H1 (cell line): ENCODE data around the gene TBCD. TPM values are rescaled to one million over a fixed set of nuclear protein-coding genes. Genes with fewer than 3 reads are reported as not detected.

ENCODE experiments used
- CTCF ChIA-PET: fragments of 300-600 bp; sonication (Branson Sonifier 250); formaldehyde crosslinking; loops from one replicate; lab custom pipeline; 2021; ENCODE audit not compliant: partially characterized antibody; lab: Charles Lee
- POLR2A ChIA-PET: fragments of 300-600 bp; sonication (Branson Sonifier 250); formaldehyde crosslinking; loops from one replicate; lab custom pipeline; 2021; ENCODE audit warnings: inconsistent platforms; ENCODE audit not compliant: partially characterized antibody; lab: Charles Lee
- DNase-seq, 2 experiments: peaks; one replicate each; pipeline versions ENCODE4 v3.0.0 to v3.0.0-alpha.2; 2010 to 2022; ENCODE audit warnings: low spot score in 2 of 2, low read depth in 1 of 2, mixed read lengths in 1 of 2
- FAIRE-seq: peaks from 2 replicates; lab custom pipeline; 2011; peaks lifted over from hg19 to GRCh38; lab: Jason Lieb, UNC
- H2AFZ ChIP-seq: 2 replicates; pipeline ENCODE4 v1.8.1; 2012; ENCODE audit warnings: low read length, inconsistent platforms
- H2AK5ac ChIP-seq: 2 replicates; pipeline ENCODE4 v1.6.1; 2013; ENCODE audit warnings: low read depth, low read length
- H2BK120ac ChIP-seq: replicated peaks from 2 replicates; pipeline ENCODE3; 2013; ENCODE audit warnings: low read depth, low read length, inconsistent platforms
- H2BK12ac ChIP-seq: 2 replicates; pipeline ENCODE4 v1.6.1; 2013; ENCODE audit warnings: low read depth, low read length
- H2BK15ac ChIP-seq: 2 replicates; pipeline ENCODE4 v1.6.1; 2013; ENCODE audit warnings: low read length
- H2BK20ac ChIP-seq: 2 replicates; pipeline ENCODE4 v1.6.1; 2013; ENCODE audit warnings: low read length
- H2BK5ac ChIP-seq: 2 replicates; pipeline ENCODE4 v1.6.1; 2013; ENCODE audit warnings: low read depth, low read length
- H3K14ac ChIP-seq: 2 replicates; pipeline ENCODE4 v1.6.1; 2013; ENCODE audit warnings: inconsistent platforms; ENCODE audit not compliant: insufficient read length
- H3K18ac ChIP-seq: 2 replicates; pipeline ENCODE4 v1.6.1; 2013; ENCODE audit warnings: low read length; ENCODE audit errors: extremely low read depth
- H3K23ac ChIP-seq: 2 replicates; pipeline ENCODE4 v1.6.1; 2013; ENCODE audit warnings: inconsistent platforms; ENCODE audit not compliant: insufficient read length
- H3K23me2 ChIP-seq: 2 replicates; pipeline ENCODE4 v1.6.1; 2013; ENCODE audit warnings: low read depth, low read length
- H3K27ac ChIP-seq: 2 replicates; pipeline ENCODE4 v1.6.1; 2011; ENCODE audit warnings: low read depth, low read length, inconsistent platforms
- H3K27me3 ChIP-seq, 4 experiments: replicated peaks in 1 of 4; 1 replicate in 1 of 4; 2 replicates in 3 of 4; pipeline versions ENCODE4 v1.6.1 to v1.8.1; 2011 to 2013; ENCODE audit warnings: low read length in 3 of 4, mild to moderate bottlenecking in 3 of 4, inconsistent platforms in 2 of 4, mixed read lengths in 2 of 4, moderate library complexity in 1 of 4; ENCODE audit not compliant: control insufficient read depth in 3 of 4, insufficient read depth in 3 of 4; ENCODE audit errors: extremely low read depth in 1 of 4
- H3K36me3 ChIP-seq, 4 experiments: 2 replicates each; pipeline versions ENCODE4 v1.6.1 to v1.8.1; 2011 to 2013; ENCODE audit warnings: mild to moderate bottlenecking in 4 of 4, low read length in 3 of 4, moderate library complexity in 2 of 4, control low read depth in 1 of 4, inconsistent platforms in 1 of 4; ENCODE audit not compliant: insufficient read depth in 4 of 4, control insufficient read depth in 2 of 4
- H3K4ac ChIP-seq: replicated peaks from 2 replicates; pipeline ENCODE3; 2013; ENCODE audit warnings: low read length, low read depth, mixed read lengths, inconsistent platforms; ENCODE audit not compliant: insufficient read length
- H3K4me1 ChIP-seq, 4 experiments: replicated peaks in 1 of 4; 1 replicate in 1 of 4; 2 replicates in 3 of 4; pipeline versions ENCODE4 v1.6.1 to v1.8.1; 2011 to 2013; ENCODE audit warnings: low read length in 3 of 4, inconsistent platforms in 2 of 4, mixed read lengths in 1 of 4; ENCODE audit not compliant: insufficient read depth in 4 of 4, control insufficient read depth in 3 of 4
- H3K4me2 ChIP-seq, 2 experiments: 2 replicates each; pipeline versions ENCODE4 v1.6.1 to v1.8.1; 2011 to 2013; ENCODE audit warnings: low read depth in 2 of 2, low read length in 2 of 2, control low read depth in 1 of 2, inconsistent platforms in 1 of 2, mild to moderate bottlenecking in 1 of 2; ENCODE audit not compliant: insufficient read depth in 1 of 2
- H3K4me3 ChIP-seq, 4 experiments: fragments of 200-600, 300-600 bp in 1 of 4; sonication (generic), shearing (Covaris generic), sonication (Bioruptor Twin) in 1 of 4; 2 replicates each; pipeline versions ENCODE4 v1.5.1 to v1.8.1; 2011 to 2016; ENCODE audit warnings: low read length in 4 of 4, low read depth in 3 of 4, control low read depth in 2 of 4, inconsistent platforms in 2 of 4, mild to moderate bottlenecking in 2 of 4, mixed read lengths in 1 of 4, moderate library complexity in 1 of 4; ENCODE audit not compliant: insufficient read depth in 2 of 4; ENCODE audit errors: extremely low read depth in 1 of 4
- H3K56ac ChIP-seq: replicated peaks from 2 replicates; pipeline ENCODE3; 2013; ENCODE audit warnings: low read depth, mild to moderate bottlenecking, mixed read lengths, low read length, inconsistent platforms; ENCODE audit not compliant: insufficient read length
- H3K79me1 ChIP-seq: 2 replicates; pipeline ENCODE4 v1.6.1; 2013; ENCODE audit warnings: low read depth, low read length, control low read depth
- H3K79me2 ChIP-seq, 2 experiments: 2 replicates each; pipeline versions ENCODE4 v1.6.1 to v1.8.1; 2012 to 2013; ENCODE audit warnings: low read length in 2 of 2, mild to moderate bottlenecking in 2 of 2, inconsistent platforms in 1 of 2; ENCODE audit not compliant: insufficient read depth in 2 of 2, control insufficient read depth in 1 of 2
- H3K9ac ChIP-seq, 4 experiments: replicated peaks in 1 of 4; 1 replicate in 1 of 4; 2 replicates in 3 of 4; pipeline versions ENCODE4 v1.6.1 to v1.8.1; 2011 to 2013; ENCODE audit warnings: low read depth in 3 of 4, low read length in 3 of 4, control low read depth in 2 of 4, mild to moderate bottlenecking in 2 of 4, moderate library complexity in 2 of 4, inconsistent platforms in 1 of 4; ENCODE audit errors: extremely low read depth in 1 of 4
- H3K9me3 ChIP-seq, 2 experiments: 2 replicates each; pipeline versions ENCODE4 v1.6.1 to v1.8.1; 2012 to 2013; ENCODE audit warnings: mild to moderate bottlenecking in 2 of 2, moderate library complexity in 2 of 2, control low read depth in 1 of 2, inconsistent platforms in 1 of 2, low read depth in 1 of 2, low read length in 1 of 2, mixed read lengths in 1 of 2; ENCODE audit not compliant: insufficient read depth in 2 of 2
- H4K20me1 ChIP-seq, 2 experiments: replicated peaks in 1 of 2; 2 replicates each; pipeline versions ENCODE3 to v1.8.1; 2011 to 2013; ENCODE audit warnings: inconsistent platforms in 2 of 2, low read length in 2 of 2, mild to moderate bottlenecking in 1 of 2; ENCODE audit not compliant: insufficient read depth in 2 of 2, control insufficient read depth in 1 of 2
- H4K5ac ChIP-seq: 2 replicates; pipeline ENCODE4 v1.6.1; 2013; ENCODE audit warnings: low read length, low read depth, mixed read lengths, inconsistent platforms; ENCODE audit not compliant: insufficient read length
- H4K8ac ChIP-seq: 2 replicates; pipeline ENCODE4 v1.8.0; 2013; ENCODE audit warnings: mild to moderate bottlenecking, moderate library complexity, low read length, inconsistent platforms; ENCODE audit not compliant: insufficient read depth; ENCODE audit errors: extremely low read depth
- H4K91ac ChIP-seq: replicated peaks from 2 replicates; pipeline ENCODE3; 2013; ENCODE audit warnings: low read length, mixed read lengths, inconsistent platforms; ENCODE audit not compliant: insufficient read length
- ATF3 ChIP-seq: IDR thresholded peaks from 2 replicates; pipeline ENCODE4 v1.6.1; 2011; ENCODE audit warnings: low read depth, mild to moderate bottlenecking, low read length; ENCODE audit not compliant: insufficient read depth
- BCL11A ChIP-seq, 2 experiments: IDR thresholded peaks; one replicate each; pipeline ENCODE4 v1.6.1; 2011; ENCODE audit warnings: low read depth in 2 of 2, low read length in 2 of 2, mild to moderate bottlenecking in 2 of 2
- CBX8 ChIP-seq: fragments of 300-800, 300-1000 bp; sonication (generic); IDR thresholded peaks from 2 replicates; pipeline ENCODE4 v1.7.1; 2016; ENCODE audit warnings: low read depth, low read length, borderline replicate concordance
- E2F6 ChIP-seq: IDR thresholded peaks from 2 replicates; pipeline ENCODE4 v1.6.1; 2012; ENCODE audit warnings: inconsistent platforms
- JUND ChIP-seq: IDR thresholded peaks from 2 replicates; pipeline ENCODE4 v1.6.1; 2011; ENCODE audit warnings: mild to moderate bottlenecking, improper control_type of control experiment, low read length
- SP1 ChIP-seq: IDR thresholded peaks from 2 replicates; pipeline ENCODE4 v1.6.1; 2011; ENCODE audit warnings: low read depth, low read length
- TAF1 ChIP-seq: IDR thresholded peaks from 2 replicates; pipeline ENCODE4 v1.6.1; 2011; ENCODE audit warnings: mild to moderate bottlenecking, low read depth, low read length
- TCF12 ChIP-seq: IDR thresholded peaks from 2 replicates; pipeline ENCODE4 v1.6.1; 2011; ENCODE audit warnings: low read depth, mild to moderate bottlenecking, low read length
- WGBS, 2 experiments: shearing (Covaris generic) in 1 of 2; methylation state at CpG; one replicate each; pipeline versions ENCODE4 v1.1.6 to v1.1.7; 2013 to 2015; ENCODE audit warnings: low lambda C conversion rate in 2 of 2, mixed read lengths in 2 of 2, inconsistent platforms in 1 of 2, low coverage in 1 of 2, missing lambda C conversion rate in 1 of 2; ENCODE audit not compliant: insufficient replicate concordance in 2 of 2, insufficient coverage in 1 of 2, insufficient read length in 1 of 2; ENCODE audit errors: extremely low coverage in 1 of 2, missing lambda C conversion rate in 1 of 2; 5-methylcytosine and 5-hydroxymethylcytosine counted together
- polyA plus RNA-seq, 7 experiments: library from polyadenylated mRNA; depleted of rRNA in 3 of 7; stranded (reverse) in 5 of 7; unstranded in 2 of 7; fragments of >200 nt in 5 of 7; fragments of 200-250 nt in 2 of 7; gene quantifications; 1 replicate in 5 of 7; 2 replicates in 1 of 7; 4 replicates in 1 of 7; pipeline versions ENCODE4 v1.2.1 to v1.2.3, GENCODE V29; 2011 to 2013; ENCODE audit warnings: missing spikeins in 2 of 7, mixed read lengths in 2 of 7
- total RNA-seq: library from RNA; stranded (reverse); fragmentation: NEBNext Ultra II Directional; extraction: Animal tissue kit (Norgen Biotek cat#: 25700); gene quantifications from 2 replicates; pipeline ENCODE4 v1.2.1, GENCODE V29; 2021

Gene TBCD
- total and polyA plus RNA-seq, 2 of the 8 experiments (the other 6 are each of a cell fraction or from before 2014, with no cell fraction given) = 118 to 162 TPM

- Histone ChIP-seq H3K9me3 (no peaks in the 10 kb centered on the region; a peak in 1 of 4 replicates), H3K23ac (no peak overlapping the region), H3K18ac (no peak overlapping the region), H4K5ac (no peak overlapping the region), H3K56ac (no peak overlapping the region), H4K20me1 (peaks cover 2% of the 10 kb centered on the region in 2 experiments), H2BK12ac (no peak overlapping the region), H3K27ac (no peak overlapping the region), H2BK120ac (no peak overlapping the region), H3K4me3 (no peak overlapping the region), H3K27me3 (no peaks in the 10 kb centered on the region), H2AK5ac (no peak overlapping the region), H3K79me1 (no peaks in the 10 kb centered on the region), H3K14ac (no peak overlapping the region), H3K79me2 (no peaks in the 10 kb centered on the region; a peak in 1 of 4 replicates), H2BK15ac (no peak overlapping the region), H4K8ac (no peak overlapping the region), H3K4me1 (no peaks in the 10 kb centered on the region), H2BK5ac (no peak overlapping the region), H2BK20ac (no peak overlapping the region), H3K23me2 (no peaks in the 10 kb centered on the region), H2AFZ (no peak overlapping the region), H3K9ac (no peak overlapping the region), H3K4ac (no peak overlapping the region), H3K36me3 (peaks cover 7 to 44% (median 17%) of the 10 kb centered on the region in 4 experiments; a peak in 7 of 8 replicates), H4K91ac (no peak overlapping the region), H3K4me2 (no peak overlapping the region)
- POLR2A ChIA-PET = no interaction called here
- DNase-seq (no peak), FAIRE-seq (no peak)
- CTCF ChIA-PET = interaction anchor here (0.9 to 1.4 kb wide), 2 partner anchors 21 to 103 kb away, joined by 3 to 4 read pairs; no protein-coding TSS in a partner anchor
- 92% methylated on average over 22 of the region's 22 CpGs; no CpG with 5 or more reads in 1 of the 2 experiments for WGBS, 2 experiments
- TF ChIP-seq SP1 = no peak
- no peak for TF ChIP-seq E2F6
- no peak for TF ChIP-seq JUND
- TF ChIP-seq ATF3 = no peak
- no peak for TF ChIP-seq TAF1
- TF ChIP-seq BCL11A (IDR thresholded peaks at IDR 0.05; ENCODE audit: low read depth in 2 of 2, low read length in 2 of 2) = no peak
- TF ChIP-seq TCF12 = no peak
- no peak for TF ChIP-seq CBX8
These were observed 59.0 kb downstream of the TBCD start for GRCh38 chr17:82810644-82811430.
